Neural progenitor cell (in vitro differentiated cells): Measurements from ENCODE around the gene CELF4. TPM values are rescaled to one million over a fixed set of nuclear protein-coding genes. Genes with fewer than 3 reads are reported as not detected.

Source experiments
- DNase-seq: peaks from one replicate; pipeline ENCODE4 v3.0.0-alpha.2; 2016; ENCODE audit warnings: low spot score
- H2AFZ ChIP-seq: fragments of 200-600 bp; sonication (generic); replicated peaks from 2 replicates; pipeline ENCODE4 v1.6.1; 2016; ENCODE audit warnings: antibody characterized with exemption
- H3F3A ChIP-seq: fragments of 200-600 bp; sonication (generic); 2 replicates; pipeline ENCODE4 v1.6.1; 2016; ENCODE audit warnings: antibody characterized with exemption, low read depth
- H3K27ac ChIP-seq: fragments of 200-600 bp; sonication (generic); 2 replicates; pipeline ENCODE4 v1.5.1; 2016; ENCODE audit warnings: mild to moderate bottlenecking
- H3K27me3 ChIP-seq: fragments of 200-600 bp; sonication (generic); 2 replicates; pipeline ENCODE4 v1.6.1; 2016; ENCODE audit warnings: mild to moderate bottlenecking, moderate library complexity
- H3K36me3 ChIP-seq: fragments of 200-600 bp; sonication (generic); 2 replicates; pipeline ENCODE4 v1.5.1; 2016
- H3K4me1 ChIP-seq: fragments of 200-600 bp; sonication (generic); 2 replicates; pipeline ENCODE4 v1.6.1; 2016; ENCODE audit warnings: mixed run types
- H3K4me2 ChIP-seq: fragments of 200-600 bp; sonication (generic); 2 replicates; pipeline ENCODE4 v1.6.1; 2016
- H3K4me3 ChIP-seq: fragments of 200-600 bp; sonication (generic); 2 replicates; pipeline ENCODE4 v1.5.1; 2016
- H3K79me2 ChIP-seq: fragments of 200-600 bp; sonication (generic); 2 replicates; pipeline ENCODE4 v1.6.1; 2016; ENCODE audit warnings: low read depth
- H3K9ac ChIP-seq: fragments of 200-600 bp; sonication (generic); 2 replicates; pipeline ENCODE4 v1.6.1; 2016
- H3K9me3 ChIP-seq: fragments of 200-600 bp; sonication (generic); 2 replicates; pipeline ENCODE4 v1.5.1; 2016; ENCODE audit warnings: low read depth
- H4K20me1 ChIP-seq: fragments of 200-600 bp; sonication (generic); 2 replicates; pipeline ENCODE4 v1.6.1; 2016; ENCODE audit warnings: low read depth
- H3K27ac Mint-ChIP-seq: 3 replicates; pipeline ENCODE4 v1.8.0; 2021; ENCODE audit warnings: mixed read lengths
- H3K27me3 Mint-ChIP-seq: 2 replicates; pipeline ENCODE4 v1.8.0; 2022; ENCODE audit warnings: low read depth, mild to moderate bottlenecking, inconsistent platforms, moderate library complexity, mixed read lengths; ENCODE audit not compliant: insufficient read depth
- H3K36me3 Mint-ChIP-seq: 3 replicates; pipeline ENCODE4 v1.8.0; 2021; ENCODE audit warnings: mixed read lengths
- H3K4me1 Mint-ChIP-seq: 3 replicates; pipeline ENCODE4 v1.8.0; 2021; ENCODE audit warnings: mixed read lengths
- H3K4me3 Mint-ChIP-seq: 3 replicates; pipeline ENCODE4 v1.8.0; 2021; ENCODE audit warnings: mild to moderate bottlenecking, moderate library complexity, mixed read lengths
- H3K9me3 Mint-ChIP-seq: 3 replicates; pipeline ENCODE4 v1.8.0; 2020; ENCODE audit warnings: mixed read lengths
- CTCF ChIP-seq: fragments of 200-600 bp; sonication (generic); IDR thresholded peaks from 2 replicates; pipeline ENCODE4 v1.5.1; 2017; ENCODE audit warnings: antibody characterized with exemption, mild to moderate bottlenecking
- EZH2 ChIP-seq: fragments of 200-600 bp; sonication (generic); IDR thresholded peaks from 2 replicates; pipeline ENCODE4 v1.6.1; 2017; ENCODE audit warnings: antibody characterized with exemption, mild to moderate bottlenecking, moderate library complexity
- EZH2phosphoT487 ChIP-seq: fragments of 200-600 bp; sonication (generic); IDR thresholded peaks from 2 replicates; pipeline ENCODE4 v1.6.1; 2017; ENCODE audit warnings: antibody characterized with exemption
- total RNA-seq: library from RNA; depleted of rRNA; stranded (reverse); fragments of >200 nt; gene quantifications from 2 replicates; pipeline ENCODE4 v1.2.3, GENCODE V29; 2015; ENCODE audit warnings: low replicate concordance

Gene CELF4
- total RNA-seq, 1 donor from 2014 or later: 1.8 TPM

- Histone ChIP-seq H3K79me2 (no peaks in the 10 kb centered on the region), H3F3A (no peaks in the 10 kb centered on the region), H3K9ac (no peak overlapping the region), H4K20me1 (no peaks in the 10 kb centered on the region), H3K4me2 (no peak overlapping the region), H3K27me3 (no peaks in the 10 kb centered on the region), H3K4me1 (peaks cover 5% of the 10 kb centered on the region), H3K27ac (no peak overlapping the region), H3K9me3 (no peaks in the 10 kb centered on the region), H3K4me3 (no peak overlapping the region), H2AFZ (no peak overlapping the region), H3K36me3 (no peaks in the 10 kb centered on the region)
- H3K4me3 Mint-ChIP-seq: no peak overlapping the region
- no peak for DNase-seq
- H3K36me3 Mint-ChIP-seq: no peaks in the 10 kb centered on the region
- peaks cover 14% of the 10 kb centered on the region for H3K4me1 Mint-ChIP-seq
- peaks cover 20% of the 10 kb centered on the region for H3K9me3 Mint-ChIP-seq
- H3K27me3 Mint-ChIP-seq: peaks cover 10% of the 10 kb centered on the region
- H3K27ac Mint-ChIP-seq: no peak overlapping the region
- no peak for TF ChIP-seq CTCF
- TF ChIP-seq EZH2phosphoT487: no peak
- TF ChIP-seq EZH2: no peak
These were observed 58.4 kb downstream of the CELF4 start for GRCh38 chr18:37507239-37507638.

- H3K27ac Mint-ChIP-seq: no peak overlapping the region
- TF ChIP-seq CTCF: no peak
- no peak for TF ChIP-seq EZH2phosphoT487
- no peak for TF ChIP-seq EZH2
These were observed 59.6 kb downstream of the CELF4 start for GRCh38 chr18:37506001-37506400.

DNA sequence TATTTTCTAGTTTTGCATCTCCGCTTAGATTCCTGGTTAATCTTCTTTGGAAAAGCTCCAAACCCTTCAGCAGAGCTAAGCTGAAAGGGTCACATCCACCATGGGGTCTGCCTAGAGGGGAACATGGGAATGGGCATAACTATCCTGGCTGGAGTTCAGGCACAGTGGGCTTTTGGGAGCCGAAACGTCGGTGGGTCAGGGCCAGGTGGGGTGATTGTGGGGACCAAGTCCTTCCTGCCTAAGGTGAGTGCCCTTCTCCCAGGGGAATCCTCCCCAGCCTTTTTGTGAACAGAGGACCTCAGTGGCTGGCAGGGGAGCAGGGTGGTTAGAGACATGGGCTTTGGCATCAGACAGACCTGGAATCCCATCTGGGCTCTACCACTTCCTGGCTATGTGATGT lies 60.3 kb downstream of the CELF4 start:
- H3F3A ChIP-seq: no peaks in the 10 kb centered on the region
- no peak overlapping the region for H2AFZ ChIP-seq
- peaks cover 7% of the 10 kb centered on the region for H3K4me1 Mint-ChIP-seq
- no peak overlapping the region for H3K4me3 ChIP-seq
- no peak overlapping the region for H3K27ac Mint-ChIP-seq
- H3K4me3 Mint-ChIP-seq: no peak overlapping the region
- no peak overlapping the region for H3K4me2 ChIP-seq
- no peaks in the 10 kb centered on the region for H3K27me3 ChIP-seq
- H3K36me3 ChIP-seq: no peaks in the 10 kb centered on the region
- H3K9me3 Mint-ChIP-seq: peaks cover 7% of the 10 kb centered on the region
- H3K9ac ChIP-seq: no peak overlapping the region
- TF ChIP-seq EZH2: no peak
- no peak for TF ChIP-seq CTCF
- TF ChIP-seq EZH2phosphoT487: no peak
- H3K79me2 ChIP-seq: no peaks in the 10 kb centered on the region
- peaks cover 9% of the 10 kb centered on the region for H3K27me3 Mint-ChIP-seq
- no peaks in the 10 kb centered on the region for H4K20me1 ChIP-seq
- DNase-seq: no peak
- H3K27ac ChIP-seq: no peak overlapping the region
- H3K36me3 Mint-ChIP-seq: no peaks in the 10 kb centered on the region
- H3K4me1 ChIP-seq: peaks cover 5% of the 10 kb centered on the region
- H3K9me3 ChIP-seq: no peaks in the 10 kb centered on the region

More at GRCh38 chr18:37506001-37506400, 59.6 kb downstream of the CELF4 start:
- Mint-ChIP-seq H3K36me3 (no peaks in the 10 kb centered on the region), H3K4me1 (peaks cover 7% of the 10 kb centered on the region), H3K9me3 (peaks cover 13% of the 10 kb centered on the region), H3K27me3 (peaks cover 12% of the 10 kb centered on the region), H3K4me3 (no peak overlapping the region)
- DNase-seq: no peak
- no peak overlapping the region for H2AFZ ChIP-seq
- H3K4me2 ChIP-seq: no peak overlapping the region
- H4K20me1 ChIP-seq: no peaks in the 10 kb centered on the region
- H3K4me3 ChIP-seq: no peak overlapping the region
- no peak overlapping the region for H3K27ac ChIP-seq
- no peak overlapping the region for H3K9ac ChIP-seq
- H3K79me2 ChIP-seq: no peaks in the 10 kb centered on the region
- H3K9me3 ChIP-seq: no peaks in the 10 kb centered on the region
- H3K4me1 ChIP-seq: peaks cover 5% of the 10 kb centered on the region
- H3K27me3 ChIP-seq: no peaks in the 10 kb centered on the region
- H3F3A ChIP-seq: no peaks in the 10 kb centered on the region
- H3K36me3 ChIP-seq: no peaks in the 10 kb centered on the region
